Left forelimb (tissue), 1 donor: Measurements from ENCODE around the gene USP25.

Experiments
- DNase-seq: peaks from one replicate; pipeline ENCODE4 v3.0.0-alpha.2; 2018; ENCODE audit warnings: low spot score

The USP25 gene

DNA sequence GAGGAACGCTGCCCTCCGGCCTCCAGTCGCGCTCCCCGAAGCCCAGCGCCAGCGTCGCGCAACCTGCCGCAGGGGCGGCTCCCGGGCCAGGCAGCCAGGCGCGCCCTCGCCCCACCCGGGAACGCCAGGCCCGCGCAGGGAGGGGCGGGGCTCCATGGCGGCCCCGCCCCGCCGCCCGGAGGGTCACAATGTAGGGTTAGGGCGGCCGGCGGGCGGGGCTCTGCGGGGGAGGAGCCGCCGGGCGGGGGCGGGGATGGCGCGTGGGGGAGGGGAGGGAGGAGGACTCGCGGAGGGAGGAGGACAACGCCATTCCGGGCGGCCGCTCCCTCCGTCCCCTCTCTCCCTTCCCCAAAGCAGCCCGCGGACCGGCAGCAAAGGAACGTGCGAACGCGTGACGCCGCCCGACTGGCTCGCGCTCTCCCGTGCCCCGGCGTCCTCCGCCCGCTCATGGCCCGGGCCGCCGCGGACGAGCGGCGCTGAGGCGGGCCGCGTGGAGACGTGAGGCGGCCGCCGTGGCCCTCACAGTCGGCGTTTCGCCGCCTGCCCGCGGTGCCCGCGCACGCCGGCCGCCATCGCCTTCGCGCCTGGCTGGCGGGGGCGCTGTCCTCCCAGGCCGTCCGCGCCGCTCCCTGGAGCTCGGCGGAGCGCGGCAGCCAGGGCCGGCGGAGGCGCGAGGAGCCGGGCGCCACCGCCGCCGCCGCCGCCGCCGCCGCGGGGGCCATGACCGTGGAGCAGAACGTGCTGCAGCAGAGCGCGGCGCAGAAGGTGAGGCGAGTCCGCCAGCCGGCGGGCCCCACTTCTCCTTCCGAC, at the start of gene USP25:
Gene USP25, plus strand, starts transcription at position 309 of the 810 bp plus-strand sequence. Its CDS starts 412 bp downstream, at position 721.
- DNase-seq = peak; percentile 92

- no peak for DNase-seq
Measured at GRCh38 chr21:15682186-15682895, 47.4 kb upstream of the USP25 start.

- no peak for DNase-seq
Measured at GRCh38 chr21:15682977-15683376, 46.8 kb upstream of the USP25 start.

- no peak for DNase-seq
Measured at GRCh38 chr21:15686506-15686905, 43.3 kb upstream of the USP25 start.

DNA sequence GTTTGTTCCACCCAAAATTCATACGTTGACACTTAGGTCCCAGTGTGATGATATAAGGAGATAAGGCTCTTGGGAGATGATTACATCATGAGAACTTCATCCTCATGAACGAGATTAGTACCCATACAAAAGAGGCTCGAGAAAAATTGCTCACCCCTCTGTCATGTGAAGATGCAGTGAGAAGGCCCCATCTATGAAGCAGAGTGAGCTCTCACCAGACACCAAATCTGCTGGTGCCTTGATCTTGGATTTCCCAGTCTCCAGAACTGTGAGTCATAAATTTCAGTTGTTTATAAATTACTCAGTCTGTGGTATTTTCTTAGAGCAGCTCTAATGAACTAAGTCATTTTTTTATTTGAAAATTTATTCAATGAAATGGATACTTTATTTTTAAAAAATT, 42.6 kb upstream of the USP25 start:
- DNase-seq = no peak

GRCh38 chr21:15688016-15688415, 41.8 kb upstream of the USP25 start:
- DNase-seq = no peak

- no peak for DNase-seq
Measured at GRCh38 chr21:15688809-15689208, 41.0 kb upstream of the USP25 start.

DNA sequence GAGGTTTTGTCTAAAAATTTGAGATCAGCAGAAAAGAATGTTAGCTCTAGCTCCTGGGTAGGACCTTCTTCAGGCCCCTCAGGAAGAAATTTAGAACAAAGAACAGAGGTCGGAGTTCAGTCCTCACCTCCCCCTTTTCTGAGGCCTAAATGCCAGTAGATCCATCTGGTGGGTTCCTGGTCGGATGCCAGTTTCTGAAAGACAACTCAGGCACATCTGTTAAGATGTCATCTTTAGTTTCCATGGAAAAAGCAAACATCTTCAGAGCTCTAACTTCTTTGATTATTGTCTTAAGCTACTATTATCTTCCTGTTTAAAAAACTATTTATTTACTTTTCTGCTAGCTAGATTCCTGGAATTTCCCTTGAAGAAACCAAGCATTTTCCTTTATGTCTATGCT, 37.1 kb upstream of the USP25 start:
- DNase-seq = no peak

DNA sequence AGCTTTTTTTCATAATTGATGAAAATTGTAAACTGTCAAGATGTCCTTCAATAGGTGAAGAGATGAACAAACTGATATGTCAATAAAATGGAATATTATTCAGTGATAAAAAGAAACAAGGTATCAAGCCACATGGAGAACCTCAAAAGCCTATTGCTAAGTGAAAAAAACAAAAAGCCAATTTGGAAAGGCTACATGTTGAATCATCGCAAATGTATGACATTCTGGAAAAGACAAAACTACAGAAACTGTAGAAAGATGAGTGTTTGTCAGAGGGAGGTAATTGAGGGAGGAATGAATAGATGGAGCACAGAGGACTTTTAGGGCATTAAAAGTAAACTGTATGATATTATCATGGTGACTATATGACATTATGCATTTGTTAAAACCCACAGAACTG, 34.5 kb upstream of the USP25 start:
- DNase-seq = no peak

DNA sequence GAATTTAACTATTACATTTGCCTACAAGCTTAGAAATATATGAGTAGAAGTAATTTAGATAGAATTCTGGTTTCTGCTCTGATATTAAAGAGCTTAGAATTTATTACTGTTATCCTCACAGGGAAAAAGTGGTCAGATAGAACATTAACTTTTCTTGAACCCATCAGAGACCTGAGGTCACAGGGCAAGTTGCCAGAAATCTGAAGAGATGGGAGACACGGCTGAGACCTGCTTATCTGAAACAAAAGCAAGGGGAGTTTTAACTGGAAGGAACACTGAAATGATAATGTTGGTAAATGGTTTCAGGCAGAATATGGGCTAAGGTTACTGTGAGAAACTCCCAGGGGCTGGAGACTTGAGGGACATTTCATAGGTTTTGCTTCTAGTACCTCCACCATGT, 28.0 kb upstream of the USP25 start:
- DNase-seq = no peak

DNA sequence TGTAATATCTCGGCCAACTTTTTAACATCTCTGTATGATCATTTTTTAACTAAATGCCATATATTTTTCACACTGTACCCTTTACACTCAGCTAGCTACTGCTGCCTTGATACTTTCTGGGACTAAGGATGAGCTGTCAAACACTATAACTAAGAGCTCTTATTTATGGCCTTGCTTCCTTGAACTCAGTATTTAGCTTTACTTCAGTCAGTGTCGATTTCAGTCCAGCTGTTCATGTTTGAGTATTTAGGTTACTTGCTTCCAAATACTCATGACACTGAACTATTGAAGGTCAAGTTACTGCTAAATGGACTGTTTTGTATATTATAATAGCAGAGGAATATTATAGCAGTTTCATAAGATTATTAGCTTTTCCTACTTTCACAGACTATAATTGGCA, 25.9 kb upstream of the USP25 start:
- DNase-seq = no peak

DNA sequence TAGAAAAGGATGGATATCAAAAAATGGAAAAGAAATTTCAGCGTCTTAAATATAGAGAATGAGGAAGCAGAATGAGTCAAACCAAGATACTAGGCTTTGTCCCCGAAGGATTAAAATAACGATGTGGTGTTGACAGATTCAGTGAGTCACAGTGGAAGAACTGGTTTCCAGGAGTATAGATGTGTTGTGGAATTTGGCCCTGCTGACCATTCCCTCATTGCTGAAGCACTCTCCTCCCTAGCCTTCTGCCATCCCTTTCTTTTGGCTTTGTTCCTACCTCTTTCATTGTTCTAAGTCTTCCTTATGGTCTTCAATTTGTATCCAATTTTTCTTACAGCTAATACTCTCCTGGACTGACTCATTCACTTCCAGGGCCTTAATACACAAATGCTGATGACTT, 23.1 kb upstream of the USP25 start:
- no peak for DNase-seq

- DNase-seq = no peak
Measured at GRCh38 chr21:15713412-15713811, 16.4 kb upstream of the USP25 start.

- no peak for DNase-seq
Measured at GRCh38 chr21:15718711-15719110, 11.1 kb upstream of the USP25 start.

GRCh38 chr21:15719976-15720375, 9.8 kb upstream of the USP25 start:
- DNase-seq = no peak

GRCh38 chr21:15722591-15723324, 7.0 kb upstream of the USP25 start:
- no peak for DNase-seq

DNA sequence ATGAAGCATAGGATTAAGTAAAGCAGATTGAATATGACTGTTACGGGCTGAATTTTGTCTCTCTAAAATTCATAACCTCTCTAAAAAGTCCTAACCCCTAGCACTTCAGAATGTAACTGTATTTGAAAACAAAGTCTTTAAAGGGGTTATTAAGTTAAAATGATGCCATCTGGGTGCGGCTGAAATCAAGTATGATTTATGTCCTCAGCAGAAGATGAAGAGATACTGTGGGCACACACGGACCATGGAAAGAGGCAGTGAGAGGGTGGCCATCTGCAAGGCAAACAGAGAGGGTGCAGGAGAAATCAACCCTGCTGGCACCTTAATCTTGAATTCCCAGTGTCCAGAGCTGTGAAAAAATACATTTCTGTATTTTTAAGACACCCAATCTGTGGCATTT, 3.8 kb upstream of the USP25 start:
- no peak for DNase-seq

GRCh38 chr21:15728046-15728445, 1.7 kb upstream of the USP25 start:
- no peak for DNase-seq

GRCh38 chr21:15729346-15729673, 472 bp upstream of the USP25 start:
- DNase-seq = no peak

- peak; percentile 75 for DNase-seq
Measured at GRCh38 chr21:15730484-15731242, 881 bp downstream of the USP25 start.

DNA sequence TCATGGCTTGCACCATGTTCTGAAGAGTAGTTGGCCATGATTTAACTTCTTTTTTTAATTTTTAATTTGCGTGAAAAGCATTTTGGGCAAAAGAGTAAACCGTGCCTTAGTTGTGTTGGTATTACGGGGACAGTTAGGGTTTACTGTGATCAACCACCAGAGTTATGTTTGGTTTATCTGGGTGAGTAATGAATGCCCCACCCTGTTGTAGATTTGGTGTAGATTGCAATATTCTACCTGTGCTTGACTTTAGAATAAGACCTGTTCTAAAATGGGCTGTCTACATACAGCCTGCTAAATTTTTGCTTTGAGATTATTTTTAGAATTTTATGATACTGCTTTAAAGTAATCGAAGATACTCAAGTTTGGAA, 1.4 kb downstream of the USP25 start:
- no peak for DNase-seq

DNA sequence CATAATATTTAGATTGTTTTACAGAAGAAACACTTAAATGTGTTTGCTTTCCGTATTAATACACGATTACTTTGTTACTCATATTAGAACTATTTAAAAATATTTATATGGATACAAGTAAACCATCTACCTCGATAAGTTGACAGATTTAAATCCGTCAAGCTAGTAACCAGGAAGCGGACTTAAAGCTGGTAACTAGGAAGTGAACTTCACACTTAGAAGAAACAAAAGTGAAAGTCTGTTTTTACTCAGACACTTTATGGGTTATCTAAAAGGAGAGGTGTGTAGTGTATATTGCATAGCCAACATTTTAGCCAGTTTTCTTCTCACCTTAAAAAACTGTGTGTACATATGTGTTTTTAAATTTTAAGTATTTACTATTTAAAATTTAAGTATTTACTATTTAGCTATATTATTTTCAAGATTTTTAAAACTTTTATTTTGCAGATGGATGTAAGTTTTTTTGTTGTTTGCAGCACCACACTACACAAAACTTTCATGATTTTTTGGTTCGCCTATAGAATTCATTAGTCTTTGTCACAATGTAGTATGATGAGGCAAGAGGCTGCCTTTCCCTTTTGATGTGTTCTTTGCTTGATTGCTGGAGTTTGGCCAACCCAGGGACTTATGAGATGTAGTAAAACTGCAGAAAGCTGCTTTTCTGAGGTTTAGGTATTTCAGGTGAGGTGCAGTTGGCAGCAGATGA, 2.7 kb downstream of the USP25 start:
- no peak for DNase-seq
